GM23338 (cell line): ENCODE measurements around the gene PHF23. TPM values are rescaled to one million over a fixed set of nuclear protein-coding genes. Genes with fewer than 3 reads are reported as not detected.
A peak's percentile ranks its signal among the peaks of the same experiment; 100 is the strongest.

ENCODE experiments used
- ATAC-seq: fragments of 200-7000 bp; cut with Tn5 transposase; 3 replicates; pipeline ENCODE4 v1.9.1; 2020
- DNase-seq: peaks from one replicate; pipeline ENCODE4 v3.0.0-alpha.2; 2015; ENCODE audit warnings: low spot score
- H2AFZ ChIP-seq: fragments of 200-600 bp; sonication (generic); 2 replicates; pipeline ENCODE4 v1.8.0; 2016; ENCODE audit warnings: antibody characterized with exemption, mild to moderate bottlenecking, moderate library complexity
- H3F3A ChIP-seq: fragments of 200-600 bp; sonication (generic); replicated peaks from 2 replicates; pipeline ENCODE4 v1.8.0; 2017; ENCODE audit warnings: antibody characterized with exemption, mixed run types, low read depth
- H3K27ac ChIP-seq: fragments of 200-600 bp; sonication (generic); 2 replicates; pipeline ENCODE4 v1.6.1; 2016; ENCODE audit warnings: low read depth
- H3K27me3 ChIP-seq: fragments of 200-600 bp; sonication (generic); 2 replicates; pipeline ENCODE4 v1.8.0; 2016; ENCODE audit warnings: mild to moderate bottlenecking, mixed run types, moderate library complexity; ENCODE audit not compliant: insufficient read depth
- H3K36me3 ChIP-seq: fragments of 200-600 bp; sonication (generic); 2 replicates; pipeline ENCODE4 v1.8.0; 2016; ENCODE audit warnings: mild to moderate bottlenecking; ENCODE audit not compliant: insufficient read depth
- H3K4me1 ChIP-seq: fragments of 200-600 bp; sonication (generic); 2 replicates; pipeline ENCODE4 v1.8.0; 2016; ENCODE audit warnings: mild to moderate bottlenecking, moderate library complexity; ENCODE audit not compliant: insufficient read depth
- H3K4me2 ChIP-seq: fragments of 200-600 bp; sonication (generic); 2 replicates; pipeline ENCODE4 v1.7.1; 2017; ENCODE audit warnings: mixed run types
- H3K4me3 ChIP-seq: fragments of 200-600 bp; sonication (generic); 2 replicates; pipeline ENCODE4 v1.6.1; 2016; ENCODE audit warnings: mixed run types
- H3K79me2 ChIP-seq: fragments of 200-600 bp; sonication (generic); replicated peaks from 2 replicates; pipeline ENCODE4 v1.8.0; 2017; ENCODE audit warnings: mild to moderate bottlenecking; ENCODE audit not compliant: insufficient read depth
- H3K9me2 ChIP-seq: fragments of 200-600 bp; sonication (generic); 2 replicates; pipeline ENCODE4 v1.8.0; 2017; ENCODE audit not compliant: insufficient read depth
- H4K20me1 ChIP-seq: fragments of 200-600 bp; sonication (generic); replicated peaks from 2 replicates; pipeline ENCODE4 v1.8.0; 2017; ENCODE audit warnings: mild to moderate bottlenecking; ENCODE audit not compliant: insufficient read depth
- H3K27ac Mint-ChIP-seq: 2 replicates; pipeline ENCODE4 v1.8.0; 2020; ENCODE audit warnings: inconsistent platforms, mild to moderate bottlenecking, moderate library complexity, mixed read lengths
- H3K27me3 Mint-ChIP-seq: 3 replicates; pipeline ENCODE4 v1.8.0; 2022; ENCODE audit warnings: low read depth, mild to moderate bottlenecking, moderate library complexity, mixed read lengths, inconsistent platforms; ENCODE audit not compliant: insufficient read depth, poor library complexity
- H3K36me3 Mint-ChIP-seq: 3 replicates; pipeline ENCODE4 v1.8.0; 2021; ENCODE audit warnings: low read depth, mild to moderate bottlenecking, inconsistent platforms, moderate library complexity, mixed read lengths
- H3K4me1 Mint-ChIP-seq: 3 replicates; pipeline ENCODE4 v1.8.0; 2020; ENCODE audit warnings: mild to moderate bottlenecking, inconsistent platforms, mixed read lengths
- H3K4me3 Mint-ChIP-seq: 3 replicates; pipeline ENCODE4 v1.8.0; 2021; ENCODE audit warnings: moderate library complexity, mild to moderate bottlenecking, inconsistent platforms, mixed read lengths
- H3K9me3 Mint-ChIP-seq: 3 replicates; pipeline ENCODE4 v1.8.0; 2020; ENCODE audit warnings: moderate library complexity, mild to moderate bottlenecking, inconsistent platforms, mixed read lengths
- EZH2phosphoT487 ChIP-seq: fragments of 200-600 bp; sonication (generic); IDR thresholded peaks from one replicate; pipeline ENCODE4 v1.8.1; 2018; ENCODE audit warnings: antibody characterized with exemption; ENCODE audit not compliant: unreplicated experiment
- JUNB ChIP-seq: IDR thresholded peaks from one replicate; pipeline ENCODE4 v1.6.1; 2016; ENCODE audit warnings: antibody characterized with exemption; ENCODE audit not compliant: unreplicated experiment
- NANOG ChIP-seq: IDR thresholded peaks from 2 replicates; pipeline ENCODE4 v1.6.1; 2016; ENCODE audit warnings: antibody characterized with exemption, borderline replicate concordance
- POLR2AphosphoS5 ChIP-seq: IDR thresholded peaks from 2 replicates; pipeline ENCODE4 v1.6.1; 2016; ENCODE audit warnings: antibody characterized with exemption, low read depth
- ZNF114 ChIP-seq: fragments of 250-450 bp; sonication (Bioruptor Pico); IDR thresholded peaks from 2 replicates; pipeline ENCODE4 v1.5.0; 2020; ENCODE audit warnings: mild to moderate bottlenecking, moderate library complexity
- ZNF331 ChIP-seq: fragments of 250-450 bp; sonication (Bioruptor Pico); IDR thresholded peaks from 2 replicates; pipeline ENCODE4 v1.5.0; 2020; ENCODE audit warnings: low read depth, mild to moderate bottlenecking, moderate library complexity
- polyA plus RNA-seq: library from polyadenylated mRNA; unstranded; fragments of >200 nt; fragmentation: Nextera tagmentation; extraction: Ambion mirVana; gene quantifications from 2 replicates; pipeline ENCODE4 v1.2.1, GENCODE V29; 2016
- total RNA-seq: library from RNA; depleted of rRNA; stranded (reverse); fragments of >200 nt; shearing (Covaris generic); gene quantifications from 2 replicates; pipeline ENCODE4 v1.2.3, GENCODE V29; 2014
- TF ChIP-seq, protein P1 (sequence below), 2 experiments: fragments of 200-600 bp in 1 of 2; sonication (generic) in 1 of 2; conservative IDR thresholded peaks; 2 replicates each; pipeline versions ENCODE4 v1.5.1 to v1.6.1; 2016 to 2017; ENCODE audit warnings: antibody characterized with exemption in 2 of 2, low read depth in 2 of 2, mild to moderate bottlenecking in 2 of 2, moderate library complexity in 1 of 2
- TF ChIP-seq, protein P2 (sequence below): IDR thresholded peaks from one replicate; pipeline ENCODE4 v1.6.1; 2018; ENCODE audit warnings: antibody characterized with exemption; ENCODE audit not compliant: unreplicated experiment
- TF ChIP-seq, protein P3 (sequence below): IDR thresholded peaks from 2 replicates; pipeline ENCODE4 v1.6.1; 2016; ENCODE audit warnings: antibody characterized with exemption

Gene PHF23
- total and polyA plus RNA-seq, 2 experiments from 2014 or later, result 35.4 to 51.0 TPM

DNA sequence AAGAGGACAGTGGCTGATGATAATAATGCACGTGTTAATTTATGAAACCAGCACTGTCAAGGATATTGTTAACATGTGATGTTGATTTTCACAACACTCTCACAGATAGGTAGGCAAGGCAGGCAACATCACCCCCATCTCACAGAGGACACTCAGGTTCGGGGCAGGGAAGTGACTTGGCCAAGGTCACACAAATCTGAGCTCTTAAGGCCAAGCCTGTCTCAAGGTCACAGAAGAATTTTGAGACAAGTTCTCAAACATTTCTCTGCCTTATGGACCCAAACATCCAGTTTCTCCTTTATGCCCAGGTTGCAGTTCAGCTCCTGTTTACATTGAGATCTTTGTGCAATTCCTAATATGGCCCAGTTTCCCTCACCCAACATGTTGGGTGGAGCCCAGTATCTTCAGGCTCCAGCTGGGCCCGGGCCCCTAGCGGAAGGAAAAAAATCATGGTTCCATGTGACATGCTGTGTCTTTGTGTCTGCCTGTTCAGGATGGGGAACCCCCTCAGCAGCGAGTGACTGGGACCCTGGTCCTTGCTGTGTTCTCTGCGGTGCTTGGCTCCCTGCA, 43.6 kb upstream of the PHF23 start:
- TF ChIP-seq JUNB (no peak), EZH2phosphoT487 (no peak), NANOG (no peak), ZNF331 (CRISPR knock-in tag) (no peak), POLR2AphosphoS5 (no peak), ZNF114 (CRISPR knock-in tag) (no peak)
- TF ChIP-seq, protein P1, sequence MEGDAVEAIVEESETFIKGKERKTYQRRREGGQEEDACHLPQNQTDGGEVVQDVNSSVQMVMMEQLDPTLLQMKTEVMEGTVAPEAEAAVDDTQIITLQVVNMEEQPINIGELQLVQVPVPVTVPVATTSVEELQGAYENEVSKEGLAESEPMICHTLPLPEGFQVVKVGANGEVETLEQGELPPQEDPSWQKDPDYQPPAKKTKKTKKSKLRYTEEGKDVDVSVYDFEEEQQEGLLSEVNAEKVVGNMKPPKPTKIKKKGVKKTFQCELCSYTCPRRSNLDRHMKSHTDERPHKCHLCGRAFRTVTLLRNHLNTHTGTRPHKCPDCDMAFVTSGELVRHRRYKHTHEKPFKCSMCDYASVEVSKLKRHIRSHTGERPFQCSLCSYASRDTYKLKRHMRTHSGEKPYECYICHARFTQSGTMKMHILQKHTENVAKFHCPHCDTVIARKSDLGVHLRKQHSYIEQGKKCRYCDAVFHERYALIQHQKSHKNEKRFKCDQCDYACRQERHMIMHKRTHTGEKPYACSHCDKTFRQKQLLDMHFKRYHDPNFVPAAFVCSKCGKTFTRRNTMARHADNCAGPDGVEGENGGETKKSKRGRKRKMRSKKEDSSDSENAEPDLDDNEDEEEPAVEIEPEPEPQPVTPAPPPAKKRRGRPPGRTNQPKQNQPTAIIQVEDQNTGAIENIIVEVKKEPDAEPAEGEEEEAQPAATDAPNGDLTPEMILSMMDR (conservative IDR thresholded peaks at IDR 0.05; ENCODE audit: low read depth in 2 of 2), result no peak
- TF ChIP-seq, protein P2, sequence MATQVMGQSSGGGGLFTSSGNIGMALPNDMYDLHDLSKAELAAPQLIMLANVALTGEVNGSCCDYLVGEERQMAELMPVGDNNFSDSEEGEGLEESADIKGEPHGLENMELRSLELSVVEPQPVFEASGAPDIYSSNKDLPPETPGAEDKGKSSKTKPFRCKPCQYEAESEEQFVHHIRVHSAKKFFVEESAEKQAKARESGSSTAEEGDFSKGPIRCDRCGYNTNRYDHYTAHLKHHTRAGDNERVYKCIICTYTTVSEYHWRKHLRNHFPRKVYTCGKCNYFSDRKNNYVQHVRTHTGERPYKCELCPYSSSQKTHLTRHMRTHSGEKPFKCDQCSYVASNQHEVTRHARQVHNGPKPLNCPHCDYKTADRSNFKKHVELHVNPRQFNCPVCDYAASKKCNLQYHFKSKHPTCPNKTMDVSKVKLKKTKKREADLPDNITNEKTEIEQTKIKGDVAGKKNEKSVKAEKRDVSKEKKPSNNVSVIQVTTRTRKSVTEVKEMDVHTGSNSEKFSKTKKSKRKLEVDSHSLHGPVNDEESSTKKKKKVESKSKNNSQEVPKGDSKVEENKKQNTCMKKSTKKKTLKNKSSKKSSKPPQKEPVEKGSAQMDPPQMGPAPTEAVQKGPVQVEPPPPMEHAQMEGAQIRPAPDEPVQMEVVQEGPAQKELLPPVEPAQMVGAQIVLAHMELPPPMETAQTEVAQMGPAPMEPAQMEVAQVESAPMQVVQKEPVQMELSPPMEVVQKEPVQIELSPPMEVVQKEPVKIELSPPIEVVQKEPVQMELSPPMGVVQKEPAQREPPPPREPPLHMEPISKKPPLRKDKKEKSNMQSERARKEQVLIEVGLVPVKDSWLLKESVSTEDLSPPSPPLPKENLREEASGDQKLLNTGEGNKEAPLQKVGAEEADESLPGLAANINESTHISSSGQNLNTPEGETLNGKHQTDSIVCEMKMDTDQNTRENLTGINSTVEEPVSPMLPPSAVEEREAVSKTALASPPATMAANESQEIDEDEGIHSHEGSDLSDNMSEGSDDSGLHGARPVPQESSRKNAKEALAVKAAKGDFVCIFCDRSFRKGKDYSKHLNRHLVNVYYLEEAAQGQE, result no peak
- TF ChIP-seq, protein P3, sequence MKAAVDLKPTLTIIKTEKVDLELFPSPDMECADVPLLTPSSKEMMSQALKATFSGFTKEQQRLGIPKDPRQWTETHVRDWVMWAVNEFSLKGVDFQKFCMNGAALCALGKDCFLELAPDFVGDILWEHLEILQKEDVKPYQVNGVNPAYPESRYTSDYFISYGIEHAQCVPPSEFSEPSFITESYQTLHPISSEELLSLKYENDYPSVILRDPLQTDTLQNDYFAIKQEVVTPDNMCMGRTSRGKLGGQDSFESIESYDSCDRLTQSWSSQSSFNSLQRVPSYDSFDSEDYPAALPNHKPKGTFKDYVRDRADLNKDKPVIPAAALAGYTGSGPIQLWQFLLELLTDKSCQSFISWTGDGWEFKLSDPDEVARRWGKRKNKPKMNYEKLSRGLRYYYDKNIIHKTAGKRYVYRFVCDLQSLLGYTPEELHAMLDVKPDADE, result no peak
- DNase-seq (no peak), ATAC-seq (no peak)
- Histone ChIP-seq H3K4me3 (peak overlapping the region; percentile 89), H3K27ac (no peak overlapping the region), H3K4me2 (peak overlapping the region; percentile 86), H2AFZ (no peak overlapping the region), H3K36me3 (peaks cover 5% of the 10 kb centered on the region; the same call in 1 of the 2 replicates), H3K4me1 (peaks cover 13% of the 10 kb centered on the region; the same call in 1 of the 2 replicates), H4K20me1 (peaks cover 3% of the 10 kb centered on the region; the same call in 1 of the 2 replicates), H3F3A (peaks cover 15% of the 10 kb centered on the region; the same call in 1 of the 2 replicates), H3K9me2 (no peaks in the 10 kb centered on the region), H3K79me2 (no peaks in the 10 kb centered on the region), H3K27me3 (peaks cover 10% of the 10 kb centered on the region)
- H3K4me3 Mint-ChIP-seq, result peak overlapping the region; percentile 59
- peaks cover 8% of the 10 kb centered on the region for H3K36me3 Mint-ChIP-seq
- peaks cover 21% of the 10 kb centered on the region for H3K27me3 Mint-ChIP-seq
- H3K4me1 Mint-ChIP-seq, result peaks cover 24% of the 10 kb centered on the region
- no peak overlapping the region for H3K27ac Mint-ChIP-seq
- H3K9me3 Mint-ChIP-seq, result no peaks in the 10 kb centered on the region; the same call in 2 of the 3 replicates
